Stimulated activated CD8-positive, alpha-beta memory T cell treated with anti-CD3 and anti-CD28 coated beads, Interleukin-7, amount 100 ng/mL, for 1 hour (primary cell): ENCODE measurements around the gene TMPO.
"Not testable (repeated sequence)": the region's sequence is repeated elsewhere in the genome, so short reads cannot be mapped to it uniquely, and the experiment has no call there.

Source experiments
- DNase-seq, 2 donors: peaks; one replicate each; pipeline ENCODE4 v3.0.0-alpha.2; 2020; ENCODE audit warnings: low read depth in 2 of 2

The TMPO gene

GRCh38 chr12:98578821-98579220 lies 63.4 kb downstream of the TMPO start:
- no peak for DNase-seq

GRCh38 chr12:98579347-98579746 lies 64.0 kb downstream of the TMPO start:
- DNase-seq: no peak

- DNase-seq: no peak
These were observed 64.4 kb downstream of the TMPO start for GRCh38 chr12:98579835-98580234.

GRCh38 chr12:98580695-98581094 lies 65.3 kb downstream of the TMPO start:
- DNase-seq: no peak

DNA sequence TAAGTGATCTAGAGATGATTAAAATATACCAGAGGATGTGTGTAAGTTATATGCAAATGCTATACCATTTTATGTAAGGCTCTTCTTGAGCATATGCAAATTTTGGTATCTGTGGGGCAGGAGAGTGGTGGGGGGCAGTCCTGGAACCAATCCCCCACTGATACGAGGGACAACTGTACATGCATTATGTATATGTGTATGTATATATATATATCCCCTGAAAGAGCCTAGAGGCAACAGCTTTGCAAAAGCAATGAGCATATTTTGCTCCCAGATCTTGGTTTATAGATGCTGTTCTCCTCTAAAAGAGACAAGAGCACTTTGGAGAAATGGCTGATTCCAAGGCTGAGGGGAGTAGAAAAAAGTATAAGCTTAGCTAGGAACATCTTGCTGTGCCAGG lies 65.7 kb downstream of the TMPO start:
- no peak for DNase-seq

GRCh38 chr12:98582093-98582492 lies 66.7 kb downstream of the TMPO start:
- no peak for DNase-seq

- no peak for DNase-seq
These were observed 71.7 kb downstream of the TMPO start for GRCh38 chr12:98587084-98587483.

- no peak for DNase-seq
These were observed 75.8 kb downstream of the TMPO start for GRCh38 chr12:98591209-98591608.

GRCh38 chr12:98592825-98593322 lies 77.5 kb downstream of the TMPO start:
- no peak for DNase-seq

- DNase-seq: peak; percentile 89 to 92
These were observed 78.1 kb downstream of the TMPO start, which contains the start of gene SLC25A3 for GRCh38 chr12:98593351-98594049. SLC25A3 (plus strand) TSS chr12:98593686; CDS start chr12:98593979, 293 bp downstream.

GRCh38 chr12:98594050-98594835 lies 78.9 kb downstream of the TMPO start:
- DNase-seq: no peak

DNA sequence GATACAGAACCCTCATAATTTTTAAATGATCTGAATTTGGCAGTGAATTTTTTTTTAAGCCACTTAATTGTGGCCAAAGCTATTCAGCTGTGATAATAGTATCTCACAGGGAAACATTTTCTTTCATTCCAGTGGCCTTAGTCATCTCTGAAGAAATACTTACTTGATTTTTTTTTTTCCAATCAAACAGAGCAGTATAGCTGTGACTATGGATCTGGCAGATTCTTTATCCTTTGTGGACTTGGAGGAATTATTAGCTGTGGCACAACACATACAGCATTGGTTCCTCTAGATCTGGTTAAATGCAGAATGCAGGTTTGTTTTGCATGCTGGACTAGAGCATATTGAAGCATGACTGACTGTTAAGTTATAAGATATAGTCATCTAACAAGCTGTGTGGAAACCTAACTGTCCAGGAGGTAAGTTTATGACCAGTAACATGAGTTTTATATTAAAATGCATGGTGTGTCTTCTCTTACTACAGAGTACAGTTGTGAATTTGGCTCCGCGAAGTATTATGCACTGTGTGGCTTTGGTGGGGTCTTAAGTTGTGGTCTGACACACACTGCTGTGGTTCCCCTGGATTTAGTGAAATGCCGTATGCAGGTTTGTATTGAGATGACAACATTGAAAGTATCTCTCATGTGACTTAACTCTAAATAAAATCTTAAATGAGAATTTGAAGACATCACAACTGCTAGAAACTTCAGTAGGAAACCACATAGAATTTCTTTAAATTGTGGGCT lies 80.0 kb downstream of the TMPO start:
- no peak for DNase-seq

- not testable (repeated sequence) for DNase-seq
These were observed 81.9 kb downstream of the TMPO start for GRCh38 chr12:98597313-98597712.
